ENCODE measurements around the gene PLTP. TPM values are rescaled to one million over a fixed set of nuclear protein-coding genes. Genes with fewer than 3 reads are reported as not detected.

PLTP gene
- polyA plus RNA-seq, 3 donors: 1.6 to 3.0 (median 2.9) TPM

GRCh38 chr20:45910670-45911485, 1.1 kb downstream of the PLTP start:
- H3K4me1 ChIP-seq (ENCODE audit: control insufficient read depth in 1 of 2, insufficient read depth in 2 of 2, low read length in 2 of 2): peaks cover 62 to 65% of the 10 kb centered on the region in 2 donors
- no peaks in the 10 kb centered on the region for H3K9me3 ChIP-seq (replicated peaks in 1 of 2; ENCODE audit: control insufficient read depth in 1 of 2, insufficient read depth in 1 of 2, low read length in 2 of 2)
- H3K36me3 ChIP-seq (replicated peaks in 1 of 2; ENCODE audit: control insufficient read depth in 1 of 2, insufficient read depth in 2 of 2, low read length in 2 of 2): no peaks in the 10 kb centered on the region
- WGBS (ENCODE audit: insufficient coverage): under 1% methylated on average over 31 of the region's 43 CpGs
- H3K27me3 Mint-ChIP-seq (ENCODE audit: low read depth in 3 of 3): peaks cover 2 to 3% (median 3%) of the 10 kb centered on the region in 3 donors
- H3K9ac ChIP-seq (ENCODE audit: insufficient read depth, low read length, poor library complexity, severe bottlenecking): peak overlapping the region; percentile 68
- H3K4me3 ChIP-seq (replicated peaks in 1 of 3; ENCODE audit: low read depth in 2 of 3, low read length in 3 of 3): peak overlapping the region; percentile 52 to 81 (median 53)
- peak overlapping the region; percentile 88 to 95 for H3K4me3 Mint-ChIP-seq
- no peaks in the 10 kb centered on the region for H4K20me1 ChIP-seq (ENCODE audit: insufficient read depth, low read length)
- DNase-seq: peak; percentile 99
- peaks cover 0 to 1% of the 10 kb centered on the region in 2 donors for H3K36me3 Mint-ChIP-seq
- peaks cover 0 to 3% (median 0%) of the 10 kb centered on the region in 7 donors for H3K9me3 Mint-ChIP-seq
- H3K27me3 ChIP-seq (ENCODE audit: control insufficient read depth in 2 of 2, insufficient read depth in 2 of 2, low read length in 2 of 2): no peaks in the 10 kb centered on the region
- H3K27ac ChIP-seq (ENCODE audit: low read depth in 1 of 2, low read length in 2 of 2): peak overlapping the region; percentile 82 to 89
- intact Hi-C loops (cut with micrococcal nuclease): loop anchor here (2.0 to 5.0 kb wide), 5 partner anchors 18 to 96 kb away; partner anchors contain the start of genes PCIF1 (in 2 of the 2), MMP9 (in 1 of the 2) and ZNF335 (in 1 of the 2)
- H3K27ac Mint-ChIP-seq: peak overlapping the region; percentile 87 to 99 (median 95)
- no peaks in the 10 kb centered on the region for H3K79me2 ChIP-seq (ENCODE audit: insufficient read depth, low read length)
- H3K4me2 ChIP-seq (replicated peaks; ENCODE audit: extremely low read depth, low read length, poor library complexity, severe bottlenecking): peak overlapping the region; percentile 86
- peaks cover 48% of the 10 kb centered on the region for H3K4me1 Mint-ChIP-seq
- TF ChIP-seq, protein P1, sequence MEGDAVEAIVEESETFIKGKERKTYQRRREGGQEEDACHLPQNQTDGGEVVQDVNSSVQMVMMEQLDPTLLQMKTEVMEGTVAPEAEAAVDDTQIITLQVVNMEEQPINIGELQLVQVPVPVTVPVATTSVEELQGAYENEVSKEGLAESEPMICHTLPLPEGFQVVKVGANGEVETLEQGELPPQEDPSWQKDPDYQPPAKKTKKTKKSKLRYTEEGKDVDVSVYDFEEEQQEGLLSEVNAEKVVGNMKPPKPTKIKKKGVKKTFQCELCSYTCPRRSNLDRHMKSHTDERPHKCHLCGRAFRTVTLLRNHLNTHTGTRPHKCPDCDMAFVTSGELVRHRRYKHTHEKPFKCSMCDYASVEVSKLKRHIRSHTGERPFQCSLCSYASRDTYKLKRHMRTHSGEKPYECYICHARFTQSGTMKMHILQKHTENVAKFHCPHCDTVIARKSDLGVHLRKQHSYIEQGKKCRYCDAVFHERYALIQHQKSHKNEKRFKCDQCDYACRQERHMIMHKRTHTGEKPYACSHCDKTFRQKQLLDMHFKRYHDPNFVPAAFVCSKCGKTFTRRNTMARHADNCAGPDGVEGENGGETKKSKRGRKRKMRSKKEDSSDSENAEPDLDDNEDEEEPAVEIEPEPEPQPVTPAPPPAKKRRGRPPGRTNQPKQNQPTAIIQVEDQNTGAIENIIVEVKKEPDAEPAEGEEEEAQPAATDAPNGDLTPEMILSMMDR (IDR thresholded peaks at IDR 0.05): no peak
- peak overlapping the region; percentile 87 for H2AFZ ChIP-seq (ENCODE audit: insufficient read depth, low read depth, low read length, poor library complexity, severe bottlenecking)

GRCh38 chr20:45909817-45910669, 1.9 kb downstream of the PLTP start:
- peaks cover 46% of the 10 kb centered on the region for H3K4me1 Mint-ChIP-seq
- peak overlapping the region; percentile 86 for H3K4me2 ChIP-seq (replicated peaks; ENCODE audit: extremely low read depth, low read length, poor library complexity, severe bottlenecking)
- H3K27me3 ChIP-seq (ENCODE audit: control insufficient read depth in 2 of 2, insufficient read depth in 2 of 2, low read length in 2 of 2): no peaks in the 10 kb centered on the region
- H3K36me3 ChIP-seq (replicated peaks in 1 of 2; ENCODE audit: control insufficient read depth in 1 of 2, insufficient read depth in 2 of 2, low read length in 2 of 2): no peaks in the 10 kb centered on the region
- peak overlapping the region in 1 of 3 experiments; percentile 27 for H3K4me3 ChIP-seq (replicated peaks in 1 of 3; ENCODE audit: low read depth in 2 of 3, low read length in 3 of 3)
- peaks cover 0 to 3% (median 0%) of the 10 kb centered on the region in 7 donors for H3K9me3 Mint-ChIP-seq
- peaks cover 2 to 3% (median 3%) of the 10 kb centered on the region in 3 donors for H3K27me3 Mint-ChIP-seq (ENCODE audit: low read depth in 3 of 3)
- TF ChIP-seq, protein P1 (IDR thresholded peaks at IDR 0.05): no peak
- intact Hi-C loops (cut with micrococcal nuclease): loop anchor here (2.0 to 5.0 kb wide), 5 partner anchors 17 to 97 kb away; partner anchors contain the start of genes PCIF1 (in 2 of the 2), MMP9 (in 1 of the 2) and ZNF335 (in 1 of the 2)
- no peaks in the 10 kb centered on the region for H3K79me2 ChIP-seq (ENCODE audit: insufficient read depth, low read length)
- H3K9me3 ChIP-seq (replicated peaks in 1 of 2; ENCODE audit: control insufficient read depth in 1 of 2, insufficient read depth in 1 of 2, low read length in 2 of 2): no peaks in the 10 kb centered on the region
- DNase-seq: peak in 2 of 3 donors; percentile 33 to 58
- H3K27ac Mint-ChIP-seq: peak overlapping the region; percentile 81 to 99 (median 90)
- peak overlapping the region; percentile 80 to 88 for H3K4me3 Mint-ChIP-seq
- 96% methylated on average over 11 of the region's 22 CpGs for WGBS (ENCODE audit: insufficient coverage)
- no peaks in the 10 kb centered on the region for H4K20me1 ChIP-seq (ENCODE audit: insufficient read depth, low read length)
- no peak overlapping the region for H3K9ac ChIP-seq (ENCODE audit: insufficient read depth, low read length, poor library complexity, severe bottlenecking)
- H2AFZ ChIP-seq (ENCODE audit: insufficient read depth, low read depth, low read length, poor library complexity, severe bottlenecking): peak overlapping the region; percentile 29
- peaks cover 57% of the 10 kb centered on the region in 2 donors for H3K4me1 ChIP-seq (ENCODE audit: control insufficient read depth in 1 of 2, insufficient read depth in 2 of 2, low read length in 2 of 2)
- H3K36me3 Mint-ChIP-seq: peaks cover 0 to 1% of the 10 kb centered on the region in 2 donors
- peak overlapping the region; percentile 82 to 89 for H3K27ac ChIP-seq (ENCODE audit: low read depth in 1 of 2, low read length in 2 of 2)

Measured in CD14-positive monocyte (primary cell).